IMR-90 (cell line): ENCODE data around the gene SH2B2. TPM values are rescaled to one million over a fixed set of nuclear protein-coding genes. Genes with fewer than 3 reads are reported as not detected.

Experiments
- ATAC-seq: fragments of 200-7000 bp; cut with Tn5 transposase; 2 replicates; pipeline ENCODE4 v1.9.1; 2020; ENCODE audit warnings: low read depth, mild to moderate bottlenecking, moderate library complexity
- BruUV-seq: library from RNA; stranded (reverse); fragments of 400-500 nt; replicated peaks from 2 replicates; lab custom pipeline; 2021; lab: Mats Ljungman, UMichigan
- CTCF ChIA-PET: fragments of 300-600 bp; formaldehyde crosslinking; extraction: SDS; loops from one replicate; lab custom pipeline; 2021; ENCODE audit warnings: antibody characterized with exemption; lab: Yijun Ruan, JAX
- POLR2A ChIA-PET: fragments of 300-600 bp; sonication (Branson Sonifier 250); formaldehyde crosslinking; loops from one replicate; lab custom pipeline; 2022; ENCODE audit warnings: antibody characterized with exemption; ENCODE audit not compliant: unreplicated experiment; lab: Charles Lee
- DNase-seq: peaks from one replicate; pipeline ENCODE4 v3.0.0; 2013
- H2AFZ ChIP-seq: replicated peaks from 2 replicates; pipeline ENCODE3; 2013; ENCODE audit warnings: low read length, mild to moderate bottlenecking; ENCODE audit not compliant: poor library complexity
- H2AK5ac ChIP-seq: 2 replicates; pipeline ENCODE4 v1.6.1; 2013; ENCODE audit warnings: low read depth, low read length, inconsistent platforms
- H2AK9ac ChIP-seq: replicated peaks from 2 replicates; pipeline ENCODE3; 2013; ENCODE audit warnings: mild to moderate bottlenecking, low read depth, low read length, moderate library complexity; ENCODE audit not compliant: poor library complexity
- H2BK120ac ChIP-seq: 2 replicates; pipeline ENCODE4 v1.6.1; 2013; ENCODE audit warnings: low read depth, low read length, inconsistent platforms
- H2BK15ac ChIP-seq: 3 replicates; pipeline ENCODE4 v1.6.1; 2013; ENCODE audit warnings: low read depth, low read length, inconsistent platforms
- H2BK20ac ChIP-seq: 2 replicates; pipeline ENCODE4 v1.6.1; 2013; ENCODE audit warnings: low read depth, mild to moderate bottlenecking, inconsistent platforms, low read length, moderate library complexity
- H2BK5ac ChIP-seq: 2 replicates; pipeline ENCODE4 v1.6.1; 2013; ENCODE audit warnings: mild to moderate bottlenecking, low read depth, low read length, inconsistent platforms; ENCODE audit not compliant: poor library complexity, severe bottlenecking
- H3K14ac ChIP-seq: replicated peaks from 2 replicates; pipeline ENCODE4 v1.6.1; 2013; ENCODE audit warnings: low read depth, low read length, inconsistent platforms
- H3K18ac ChIP-seq: 2 replicates; pipeline ENCODE4 v1.6.1; 2013; ENCODE audit warnings: low read depth, low read length, control low read depth
- H3K23ac ChIP-seq: 2 replicates; pipeline ENCODE4 v1.6.1; 2013; ENCODE audit warnings: low read depth, low read length, inconsistent platforms
- H3K27ac ChIP-seq: 2 replicates; pipeline ENCODE4 v1.5.1; 2013; ENCODE audit warnings: mild to moderate bottlenecking, control low read depth, low read length; ENCODE audit not compliant: insufficient read depth
- H3K27me3 ChIP-seq: 2 replicates; pipeline ENCODE4 v1.6.1; 2013; ENCODE audit warnings: low read length; ENCODE audit not compliant: control insufficient read depth, insufficient read depth
- H3K36me3 ChIP-seq: 2 replicates; pipeline ENCODE4 v1.6.1; 2013; ENCODE audit warnings: low read length, mixed read lengths; ENCODE audit not compliant: control insufficient read depth, insufficient read depth
- H3K4ac ChIP-seq: 2 replicates; pipeline ENCODE4 v1.6.1; 2013; ENCODE audit warnings: low read depth, low read length, inconsistent platforms
- H3K4me1 ChIP-seq: 2 replicates; pipeline ENCODE4 v1.6.1; 2013; ENCODE audit warnings: low read length, mixed read lengths; ENCODE audit not compliant: control insufficient read depth, insufficient read depth
- H3K4me2 ChIP-seq: 2 replicates; pipeline ENCODE4 v1.6.1; 2013; ENCODE audit warnings: low read depth, mild to moderate bottlenecking, control low read depth, low read length, moderate library complexity
- H3K4me3 ChIP-seq: 2 replicates; pipeline ENCODE4 v1.5.1; 2013; ENCODE audit warnings: low read depth, mild to moderate bottlenecking, control low read depth, low read length, moderate library complexity; ENCODE audit not compliant: insufficient read depth
- H3K56ac ChIP-seq: 2 replicates; pipeline ENCODE4 v1.6.1; 2013; ENCODE audit warnings: low read length, inconsistent platforms; ENCODE audit not compliant: insufficient read depth; ENCODE audit errors: extremely low read depth
- H3K79me1 ChIP-seq, 2 experiments: 2 replicates each; pipeline ENCODE4 v1.6.1; 2013; ENCODE audit warnings: low read length in 2 of 2, inconsistent platforms in 1 of 2, low read depth in 1 of 2
- H3K9ac ChIP-seq: 2 replicates; pipeline ENCODE4 v1.6.1; 2013; ENCODE audit warnings: low read depth, low read length, control low read depth
- H3K9me1 ChIP-seq: 2 replicates; pipeline ENCODE4 v1.6.1; 2013; ENCODE audit warnings: low read length, inconsistent platforms; ENCODE audit not compliant: insufficient read depth
- H3K9me3 ChIP-seq: 2 replicates; pipeline ENCODE4 v1.6.1; 2013; ENCODE audit warnings: low read length; ENCODE audit not compliant: control insufficient read depth, insufficient read depth
- H4K20me1 ChIP-seq: 2 replicates; pipeline ENCODE4 v1.6.1; 2013; ENCODE audit warnings: low read length, inconsistent platforms; ENCODE audit not compliant: insufficient read depth
- H4K5ac ChIP-seq: 2 replicates; pipeline ENCODE4 v1.6.1; 2013; ENCODE audit warnings: mild to moderate bottlenecking, low read depth, low read length, control low read depth
- H4K8ac ChIP-seq, 2 experiments: 2 replicates each; pipeline ENCODE4 v1.6.1; 2013; ENCODE audit warnings: low read depth in 2 of 2, low read length in 2 of 2, control low read depth in 1 of 2, inconsistent platforms in 1 of 2
- H4K91ac ChIP-seq: 2 replicates; pipeline ENCODE4 v1.6.1; 2013; ENCODE audit warnings: low read depth, low read length, inconsistent platforms; ENCODE audit not compliant: insufficient read depth
- BHLHE40 ChIP-seq: fragments of 150-350 bp; IDR thresholded peaks from 2 replicates; pipeline ENCODE4 v1.6.1; 2016; ENCODE audit warnings: mild to moderate bottlenecking, low read depth, low read length
- CEBPB ChIP-seq: IDR thresholded peaks from 2 replicates; pipeline ENCODE4 v1.6.1; 2012; ENCODE audit warnings: low read depth, low read length, improper control_type of control experiment
- CHD1 ChIP-seq: IDR thresholded peaks from 2 replicates; pipeline ENCODE4 v1.6.1; 2012; ENCODE audit warnings: low read depth, low read length, improper control_type of control experiment
- CTCF ChIP-seq: conservative IDR thresholded peaks from 2 replicates; pipeline ENCODE4 v1.5.1; 2012; ENCODE audit warnings: mild to moderate bottlenecking, low read depth, low read length, improper control_type of control experiment
- FOS ChIP-seq: fragments of 150-350 bp; IDR thresholded peaks from 2 replicates; pipeline ENCODE4 v1.6.1; 2016; ENCODE audit warnings: low read depth, low read length
- MAFK ChIP-seq: IDR thresholded peaks from 2 replicates; pipeline ENCODE4 v1.6.1; 2012; ENCODE audit warnings: low read depth, low read length, improper control_type of control experiment
- MXI1 ChIP-seq: IDR thresholded peaks from 2 replicates; pipeline ENCODE4 v1.6.1; 2012; ENCODE audit warnings: low read depth, mild to moderate bottlenecking, low read length, moderate library complexity, borderline replicate concordance
- POLR2A ChIP-seq: IDR thresholded peaks from 2 replicates; pipeline ENCODE4 v1.6.1; 2012; ENCODE audit warnings: mild to moderate bottlenecking, low read depth, low read length
- SMC3 ChIP-seq: fragments of 150-350 bp; IDR thresholded peaks from 2 replicates; pipeline ENCODE4 v1.6.1; 2016; ENCODE audit warnings: low read depth, mild to moderate bottlenecking, antibody characterized with exemption, low read length, moderate library complexity
- USF2 ChIP-seq: fragments of 150-350 bp; IDR thresholded peaks from 2 replicates; pipeline ENCODE4 v1.6.1; 2017; ENCODE audit warnings: mild to moderate bottlenecking, antibody characterized with exemption, low read length, low read depth
- WGBS, 2 experiments: methylation state at CpG; one replicate each; pipeline versions ENCODE4 v1.1.5 to v1.1.7; 2013; ENCODE audit warnings: missing lambda C conversion rate in 2 of 2; ENCODE audit not compliant: insufficient read length in 1 of 2; ENCODE audit errors: extremely low coverage in 2 of 2; 5-methylcytosine and 5-hydroxymethylcytosine counted together
- dilution Hi-C: fragments of 300-500 bp; cut with HindIII; formaldehyde crosslinking; loops from one replicate; pipeline ENCODE4 v1.14.3; 2018; ENCODE audit warnings: low sequenced_read_pairs; ENCODE audit not compliant: unreplicated experiment
- in situ Hi-C: fragments of 300-500 bp; cut with MboI; formaldehyde crosslinking; loops from 3 replicates; pipeline ENCODE4 v1.14.3; 2019; ENCODE audit warnings: low sequenced_read_pairs, inconsistent platforms, mixed read lengths
- intact Hi-C: fragments of 100-400 bp; cut with micrococcal nuclease; formaldehyde crosslinking; loops from 2 replicates; pipeline ENCODE4 v1.10.0; 2022
- polyA plus RNA-seq, 3 experiments: library from polyadenylated mRNA; depleted of rRNA; stranded (reverse); fragments of >200 nt; gene quantifications; 2 replicates each; pipeline ENCODE4 v1.2.3, GENCODE V29; 2012; ENCODE audit warnings: low replicate concordance in 1 of 3
- total RNA-seq: library from RNA; depleted of rRNA; stranded (reverse); fragments of >200 nt; gene quantifications from 2 replicates; pipeline ENCODE4 v1.2.3, GENCODE V29; 2012

The SH2B2 gene
- total and polyA plus RNA-seq, 2 of the 4 experiments (the other 2 are of a cell fraction) = 0.36 to 0.99 TPM

- H3K9ac ChIP-seq = no peak overlapping the region
- H2BK5ac ChIP-seq = no peak overlapping the region
- no peak overlapping the region for H3K18ac ChIP-seq
- H4K8ac ChIP-seq = no peak overlapping the region
- no peak overlapping the region for H3K14ac ChIP-seq
- no peak overlapping the region for H3K23ac ChIP-seq
- H3K4me2 ChIP-seq = no peak overlapping the region
- H3K27me3 ChIP-seq = no peaks in the 10 kb centered on the region
- H3K36me3 ChIP-seq = no peaks in the 10 kb centered on the region
- H3K56ac ChIP-seq = no peak overlapping the region
- no peak overlapping the region for H2AK9ac ChIP-seq
- H3K9me1 ChIP-seq = peaks cover 4% of the 10 kb centered on the region; the same call in 1 of the 2 replicates
- no peak overlapping the region for H3K27ac ChIP-seq
- no peak overlapping the region for H4K91ac ChIP-seq
- H3K4me1 ChIP-seq = peaks cover 12% of the 10 kb centered on the region
- no peak overlapping the region for H2BK15ac ChIP-seq
- WGBS, 2 experiments = 63% methylated on average over 5 of the region's 13 CpGs; no CpG with 5 or more reads in 1 of the 2 experiments
- no peak overlapping the region for H3K4ac ChIP-seq
- dilution Hi-C loops (no loop called here), intact Hi-C loops (no loop called here), in situ Hi-C loops (loop anchor here (5.0 to 25.0 kb wide), 2 partner anchors 728 to 908 kb away; partner anchors contain the start of gene COL26A1)
- H4K5ac ChIP-seq = no peak overlapping the region
- no peak for DNase-seq
- no peak for ATAC-seq
- H2AFZ ChIP-seq = no peak overlapping the region
- POLR2A ChIA-PET = no interaction called here
- BruUV-seq = no TSS peak
- no peak for TF ChIP-seq USF2
- TF ChIP-seq SMC3 = no peak
- no peak for TF ChIP-seq CEBPB
- no peak for TF ChIP-seq CHD1
- TF ChIP-seq POLR2A = no peak
- no peak for TF ChIP-seq BHLHE40
- no peak for TF ChIP-seq MXI1
- TF ChIP-seq CTCF = no peak
- TF ChIP-seq FOS = no peak
- TF ChIP-seq MAFK = no peak
- H4K20me1 ChIP-seq = peaks cover 6% of the 10 kb centered on the region; the same call in 1 of the 2 replicates
- no peaks in the 10 kb centered on the region for H3K79me1 ChIP-seq
- H3K4me3 ChIP-seq = no peak overlapping the region
- H2AK5ac ChIP-seq = no peak overlapping the region
- CTCF ChIA-PET = interaction anchor here (0.5 to 3.5 kb wide), 3 partner anchors 9 to 727 kb away, joined by 3 to 11 read pairs (median 6); no protein-coding TSS in a partner anchor
- H2BK120ac ChIP-seq = no peak overlapping the region
- H2BK20ac ChIP-seq = no peak overlapping the region
- H3K9me3 ChIP-seq = no peaks in the 10 kb centered on the region
Observed at GRCh38 chr7:102270178-102270887, 16.3 kb upstream of the SH2B2 start.
